Measurements from ENCODE around the gene FAM171A2. TPM values are rescaled to one million over a fixed set of nuclear protein-coding genes. Genes with fewer than 3 reads are reported as not detected.
A peak's percentile ranks its signal among the peaks of the same experiment; 100 is the strongest.

Gene FAM171A2
- total and polyA plus RNA-seq, 10 of the 15 experiments (the other 5 are each of a cell fraction or from before 2014, with no cell fraction given), result 0.08 to 1.7 (median 0.27) TPM; not detected in 2

DNA sequence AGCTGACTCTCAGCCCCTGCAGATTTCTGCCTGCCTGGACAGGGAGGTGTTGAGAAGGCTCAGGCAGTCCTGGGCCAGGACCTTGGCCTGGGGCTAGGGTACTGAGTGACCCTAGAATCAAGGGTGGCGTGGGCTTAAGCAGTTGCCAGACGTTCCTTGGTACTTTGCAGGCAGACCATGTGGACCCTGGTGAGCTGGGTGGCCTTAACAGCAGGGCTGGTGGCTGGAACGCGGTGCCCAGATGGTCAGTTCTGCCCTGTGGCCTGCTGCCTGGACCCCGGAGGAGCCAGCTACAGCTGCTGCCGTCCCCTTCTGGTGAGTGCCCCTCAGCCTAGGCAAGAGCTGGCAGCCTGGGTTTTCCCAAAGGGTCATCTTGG lies 14.7 kb downstream of the FAM171A2 start:
- H3K36me3 ChIP-seq (ENCODE audit: control insufficient read depth in 2 of 2, insufficient read depth in 2 of 2, low read length in 1 of 2), result peaks cover 18 to 20% of the 10 kb centered on the region in 2 experiments; a peak in 3 of 4 replicates
- 57% methylated on average over 6 of the region's 6 CpGs for whole genome bisulfite sequencing (ENCODE audit: insufficient coverage, insufficient replicate concordance, low lambda C conversion rate, missing lambda C conversion rate)
- in situ Hi-C loops (cut with MboI) (no loop called here), intact Hi-C loops (cut with micrococcal nuclease; ENCODE audit: unreplicated experiment) (loop anchor here (2.0 to 5.0 kb wide), 2 partner anchors 130 to 147 kb away; partner anchors contain the start of gene UBTF)
- CTCF ChIA-PET, result interaction anchor here (1.1 to 12.5 kb wide), 8 partner anchors 9 to 439 kb away, joined by 3 to 154 read pairs (median 10); no protein-coding TSS in a partner anchor
- peak overlapping the region; percentile 92 for H3K27ac ChIP-seq (ENCODE audit: control insufficient read depth, insufficient read depth)
- H3K4me2 ChIP-seq (ENCODE audit: control insufficient read depth, insufficient read depth), result peak overlapping the region; percentile 97
- no peaks in the 10 kb centered on the region for H4K20me1 ChIP-seq (ENCODE audit: control insufficient read depth, insufficient read depth)
- no peak overlapping the region for H2AFZ ChIP-seq (ENCODE audit: control insufficient read depth, low read depth, low read length)
- peaks cover 44% of the 10 kb centered on the region for H3K4me1 ChIP-seq (ENCODE audit: control insufficient read depth, insufficient read depth, low read length)
- POLR2A ChIA-PET, result interaction anchor here (0.5 to 1.2 kb wide), 3 partner anchors 8 to 208 kb away, joined by 3 read pairs; no protein-coding TSS in a partner anchor
- peak overlapping the region; percentile 46 for H3K9ac ChIP-seq (ENCODE audit: control insufficient read depth, insufficient read depth, low read length)
- FAIRE-seq, result peak; percentile 52
- no peaks in the 10 kb centered on the region for H3K9me3 ChIP-seq (replicated peaks; ENCODE audit: control insufficient read depth, insufficient read depth, low read length)
- ATAC-seq, result no peak
- SMC1A ChIA-PET (ENCODE audit: uncharacterized antibody, unreplicated experiment), result interaction anchor here (1.7 to 2.5 kb wide), 5 partner anchors 19 to 174 kb away, joined by 4 to 10 read pairs (median 6); no protein-coding TSS in a partner anchor
- H3K27me3 ChIP-seq (replicated peaks in 1 of 2; ENCODE audit: control insufficient read depth in 2 of 2, insufficient read depth in 2 of 2, low read length in 1 of 2), result no peaks in the 10 kb centered on the region; a peak in 1 of 4 replicates
- no peak for DNase-seq (ENCODE audit: low read depth, low spot score)
- TF ChIP-seq, protein P1, sequence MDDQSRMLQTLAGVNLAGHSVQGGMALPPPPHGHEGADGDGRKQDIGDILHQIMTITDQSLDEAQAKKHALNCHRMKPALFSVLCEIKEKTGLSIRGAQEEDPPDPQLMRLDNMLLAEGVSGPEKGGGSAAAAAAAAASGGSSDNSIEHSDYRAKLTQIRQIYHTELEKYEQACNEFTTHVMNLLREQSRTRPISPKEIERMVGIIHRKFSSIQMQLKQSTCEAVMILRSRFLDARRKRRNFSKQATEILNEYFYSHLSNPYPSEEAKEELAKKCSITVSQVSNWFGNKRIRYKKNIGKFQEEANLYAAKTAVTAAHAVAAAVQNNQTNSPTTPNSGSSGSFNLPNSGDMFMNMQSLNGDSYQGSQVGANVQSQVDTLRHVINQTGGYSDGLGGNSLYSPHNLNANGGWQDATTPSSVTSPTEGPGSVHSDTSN (IDR thresholded peaks at IDR 0.05; ENCODE audit: insufficient replicate concordance, low read depth, low read length), result no peak
- peak; percentile 20; the same call in 1 of the 2 replicates for TF ChIP-seq POLR2A (IDR thresholded peaks at IDR 0.05; ENCODE audit: low read depth, low read length)
- H3K4me3 ChIP-seq, result peak overlapping the region; percentile 37; the same call in 1 of the 2 replicates
- RAD21 ChIA-PET (ENCODE audit: unreplicated experiment), result interaction anchor here (2.6 kb wide), 1 partner anchor 24 kb away, joined by 8 read pairs; the partner anchor contains the start of gene SLC25A39
- H3K79me2 ChIP-seq (ENCODE audit: control insufficient read depth, insufficient read depth, low read length), result peaks cover 34% of the 10 kb centered on the region
- BruUV-seq (replicated peaks), result no TSS peak
